ENCODE results near the gene PIBF1.
"Not testable (repeated sequence)": the region's sequence is repeated elsewhere in the genome, so short reads cannot be mapped to it uniquely, and the experiment has no call there.

The PIBF1 gene

GRCh38 chr13:72911981-72912380 is 130.0 kb downstream of the PIBF1 start:
- DNase-seq (ENCODE audit: low read depth) = no peak

GRCh38 chr13:72920097-72920496 is 138.2 kb downstream of the PIBF1 start:
- no peak for DNase-seq (ENCODE audit: low read depth)

- DNase-seq (ENCODE audit: low read depth) = no peak
These were observed 149.4 kb downstream of the PIBF1 start for GRCh38 chr13:72931311-72931710.

GRCh38 chr13:72932250-72932649 is 150.3 kb downstream of the PIBF1 start:
- DNase-seq (ENCODE audit: low read depth) = no peak

GRCh38 chr13:72946267-72946666 is 164.3 kb downstream of the PIBF1 start:
- DNase-seq (ENCODE audit: low read depth) = not testable (repeated sequence)

- DNase-seq (ENCODE audit: low read depth) = no peak
These were observed 170.7 kb downstream of the PIBF1 start for GRCh38 chr13:72952529-72953141.

GRCh38 chr13:72953391-72953965 is 171.5 kb downstream of the PIBF1 start:
- DNase-seq (ENCODE audit: low read depth) = no peak

GRCh38 chr13:72959643-72960042 is 177.7 kb downstream of the PIBF1 start:
- no peak for DNase-seq (ENCODE audit: low read depth)

GRCh38 chr13:72960114-72960513 is 178.2 kb downstream of the PIBF1 start:
- DNase-seq (ENCODE audit: low read depth) = no peak

GRCh38 chr13:72960541-72960940 is 178.6 kb downstream of the PIBF1 start:
- no peak for DNase-seq (ENCODE audit: low read depth)

- DNase-seq (ENCODE audit: low read depth) = no peak
These were observed 181.8 kb downstream of the PIBF1 start for GRCh38 chr13:72963762-72964161.

GRCh38 chr13:72970301-72970880 is 188.5 kb downstream of the PIBF1 start:
- no peak for DNase-seq (ENCODE audit: low read depth)

GRCh38 chr13:72970956-72971355 is 189.0 kb downstream of the PIBF1 start:
- DNase-seq (ENCODE audit: low read depth) = no peak

- DNase-seq (ENCODE audit: low read depth) = no peak
These were observed 191.3 kb downstream of the PIBF1 start for GRCh38 chr13:72973234-72973633.

GRCh38 chr13:72983085-72983768 is 201.3 kb downstream of the PIBF1 start:
- no peak for DNase-seq (ENCODE audit: low read depth)

GRCh38 chr13:72985610-72986009 is 203.7 kb downstream of the PIBF1 start:
- DNase-seq (ENCODE audit: low read depth) = no peak

GRCh38 chr13:72986197-72986596 is 204.3 kb downstream of the PIBF1 start:
- DNase-seq (ENCODE audit: low read depth) = no peak

GRCh38 chr13:72990953-72991352 is 209.0 kb downstream of the PIBF1 start:
- DNase-seq (ENCODE audit: low read depth) = no peak

GRCh38 chr13:72998012-72998411 is 216.1 kb downstream of the PIBF1 start:
- DNase-seq (ENCODE audit: low read depth) = no peak

- no peak for DNase-seq (ENCODE audit: low read depth)
These were observed 218.2 kb downstream of the PIBF1 start for GRCh38 chr13:73000027-73000674.

- no peak for DNase-seq (ENCODE audit: low read depth)
These were observed 220.0 kb downstream of the PIBF1 start for GRCh38 chr13:73001971-73002370.

GRCh38 chr13:73011751-73012150 is 229.8 kb downstream of the PIBF1 start:
- DNase-seq (ENCODE audit: low read depth) = no peak

GRCh38 chr13:73015805-73016204 is 233.9 kb downstream of the PIBF1 start:
- no peak for DNase-seq (ENCODE audit: low read depth)
